Measurements from ENCODE around the gene CDK6.

CDK6 gene

GRCh38 chr7:92735707-92736106, 100.7 kb downstream of the CDK6 start:
- DNase-seq (ENCODE audit: low read depth): no peak

GRCh38 chr7:92732316-92733036, 103.9 kb downstream of the CDK6 start:
- DNase-seq (ENCODE audit: low read depth): no peak

GRCh38 chr7:92731335-92732063, 104.9 kb downstream of the CDK6 start:
- DNase-seq (ENCODE audit: low read depth): no peak

GRCh38 chr7:92730808-92731207, 105.6 kb downstream of the CDK6 start:
- no peak for DNase-seq (ENCODE audit: low read depth)

GRCh38 chr7:92729751-92730150, 106.6 kb downstream of the CDK6 start:
- DNase-seq (ENCODE audit: low read depth): no peak

GRCh38 chr7:92729172-92729571, 107.2 kb downstream of the CDK6 start:
- no peak for DNase-seq (ENCODE audit: low read depth)

GRCh38 chr7:92727755-92728154, 108.6 kb downstream of the CDK6 start:
- no peak for DNase-seq (ENCODE audit: low read depth)

GRCh38 chr7:92725161-92725925, 111.0 kb downstream of the CDK6 start:
- DNase-seq (ENCODE audit: low read depth): no peak

GRCh38 chr7:92723943-92724342, 112.4 kb downstream of the CDK6 start:
- DNase-seq (ENCODE audit: low read depth): no peak

- DNase-seq (ENCODE audit: low read depth): no peak
These were observed 113.2 kb downstream of the CDK6 start for GRCh38 chr7:92723205-92723604.

- DNase-seq (ENCODE audit: low read depth): no peak
These were observed 113.8 kb downstream of the CDK6 start for GRCh38 chr7:92722541-92722940.

GRCh38 chr7:92720604-92721350, 115.6 kb downstream of the CDK6 start:
- DNase-seq (ENCODE audit: low read depth): no peak

- no peak for DNase-seq (ENCODE audit: low read depth)
These were observed 118.2 kb downstream of the CDK6 start for GRCh38 chr7:92717993-92718716.

GRCh38 chr7:92717623-92717992, 118.8 kb downstream of the CDK6 start:
- no peak for DNase-seq (ENCODE audit: low read depth)

- no peak for DNase-seq (ENCODE audit: low read depth)
These were observed 119.4 kb downstream of the CDK6 start for GRCh38 chr7:92716825-92717580.

- no peak for DNase-seq (ENCODE audit: low read depth)
These were observed 120.4 kb downstream of the CDK6 start for GRCh38 chr7:92715963-92716362.

GRCh38 chr7:92714767-92715166, 121.6 kb downstream of the CDK6 start:
- DNase-seq (ENCODE audit: low read depth): no peak

- no peak for DNase-seq (ENCODE audit: low read depth)
These were observed 122.1 kb downstream of the CDK6 start for GRCh38 chr7:92714280-92714679.

GRCh38 chr7:92709912-92710311, 126.5 kb downstream of the CDK6 start:
- DNase-seq (ENCODE audit: low read depth): no peak

GRCh38 chr7:92709150-92709549, 127.2 kb downstream of the CDK6 start:
- DNase-seq (ENCODE audit: low read depth): no peak
